Type B pancreatic cell (in vitro differentiated cells): ENCODE measurements around the gene CHCHD4. TPM values are rescaled to one million over a fixed set of nuclear protein-coding genes. Genes with fewer than 3 reads are reported as not detected.
"Not testable (repeated sequence)": the region's sequence is repeated elsewhere in the genome, so short reads cannot be mapped to it uniquely, and the experiment has no call there.

Source experiments
- DNase-seq: peaks from one replicate; pipeline ENCODE4 v3.0.0; 2021; ENCODE audit warnings: mixed read lengths; ENCODE audit not compliant: unreplicated experiment; ENCODE audit errors: extremely low spot score
- H3K27ac Mint-ChIP-seq: 2 replicates; pipeline ENCODE4 v1.8.0; 2021; ENCODE audit warnings: mild to moderate bottlenecking, mixed read lengths
- H3K27me3 Mint-ChIP-seq: 2 replicates; pipeline ENCODE4 v1.8.0; 2021; ENCODE audit warnings: mixed read lengths
- H3K36me3 Mint-ChIP-seq: 2 replicates; pipeline ENCODE4 v1.8.0; 2021; ENCODE audit warnings: mixed read lengths
- H3K4me1 Mint-ChIP-seq: one replicate; pipeline ENCODE4 v1.8.0; 2021; ENCODE audit warnings: mixed read lengths; ENCODE audit not compliant: unreplicated experiment
- H3K4me3 Mint-ChIP-seq: 2 replicates; pipeline ENCODE4 v1.8.0; 2021; ENCODE audit warnings: mild to moderate bottlenecking, mixed read lengths
- H3K9me3 Mint-ChIP-seq: 2 replicates; pipeline ENCODE4 v1.8.0; 2021; ENCODE audit warnings: mixed read lengths
- CTCF ChIP-seq: fragments of 200-600 bp; sonication (generic); conservative IDR thresholded peaks from 2 replicates; pipeline ENCODE4 v1.5.0; 2021; ENCODE audit warnings: antibody characterized with exemption, mild to moderate bottlenecking
- total RNA-seq: library from RNA; stranded (reverse); gene quantifications from 2 replicates; pipeline ENCODE4 v1.2.1, GENCODE V29; 2021; ENCODE audit warnings: low replicate concordance

The CHCHD4 gene
- total RNA-seq, 1 donor from 2014 or later: 14.1 TPM

GRCh38 chr3:14097616-14098391 lies 26.9 kb downstream of the CHCHD4 start:
- H3K36me3 Mint-ChIP-seq: no peaks in the 10 kb centered on the region
- peaks cover 20% of the 10 kb centered on the region for H3K27me3 Mint-ChIP-seq
- no peak overlapping the region for H3K27ac Mint-ChIP-seq
- H3K9me3 Mint-ChIP-seq: no peaks in the 10 kb centered on the region
- no peak for DNase-seq
- H3K4me1 Mint-ChIP-seq: no peaks in the 10 kb centered on the region
- TF ChIP-seq CTCF: no peak
- H3K4me3 Mint-ChIP-seq: no peak overlapping the region

GRCh38 chr3:14096742-14097141 lies 27.9 kb downstream of the CHCHD4 start:
- TF ChIP-seq CTCF: no peak
- Mint-ChIP-seq H3K27ac (no peak overlapping the region), H3K4me3 (no peak overlapping the region), H3K9me3 (no peaks in the 10 kb centered on the region), H3K27me3 (peaks cover 23% of the 10 kb centered on the region), H3K36me3 (no peaks in the 10 kb centered on the region), H3K4me1 (no peaks in the 10 kb centered on the region)
- DNase-seq: no peak

- peaks cover 12% of the 10 kb centered on the region for H3K9me3 Mint-ChIP-seq
- no peak overlapping the region for H3K4me3 Mint-ChIP-seq
- H3K27ac Mint-ChIP-seq: no peak overlapping the region
- DNase-seq: no peak
- H3K36me3 Mint-ChIP-seq: no peaks in the 10 kb centered on the region
- TF ChIP-seq CTCF: no peak
- H3K4me1 Mint-ChIP-seq: no peaks in the 10 kb centered on the region
- H3K27me3 Mint-ChIP-seq: peaks cover 35% of the 10 kb centered on the region
Observed at GRCh38 chr3:14093831-14094230, 30.8 kb downstream of the CHCHD4 start.

- no peak overlapping the region for H3K4me3 Mint-ChIP-seq
- peaks cover 15% of the 10 kb centered on the region for H3K9me3 Mint-ChIP-seq
- no peaks in the 10 kb centered on the region for H3K4me1 Mint-ChIP-seq
- no peak for DNase-seq
- no peak overlapping the region for H3K27ac Mint-ChIP-seq
- no peaks in the 10 kb centered on the region for H3K36me3 Mint-ChIP-seq
- TF ChIP-seq CTCF: no peak
- peaks cover 34% of the 10 kb centered on the region for H3K27me3 Mint-ChIP-seq
Observed at GRCh38 chr3:14092464-14092863, 32.2 kb downstream of the CHCHD4 start.

- Mint-ChIP-seq H3K27ac (peak overlapping the region; percentile 45), H3K27me3 (peaks cover 31% of the 10 kb centered on the region), H3K9me3 (peaks cover 15% of the 10 kb centered on the region)
- not testable (repeated sequence) for H3K4me1 Mint-ChIP-seq, H3K4me3 Mint-ChIP-seq, H3K36me3 Mint-ChIP-seq, DNase-seq
Observed at GRCh38 chr3:14091959-14092358, 32.7 kb downstream of the CHCHD4 start.

GRCh38 chr3:14087461-14087860 lies 37.2 kb downstream of the CHCHD4 start:
- Mint-ChIP-seq H3K27me3 (peaks cover 25% of the 10 kb centered on the region), H3K9me3 (peaks cover 15% of the 10 kb centered on the region)
- H3K4me1 Mint-ChIP-seq, H3K36me3 Mint-ChIP-seq, H3K4me3 Mint-ChIP-seq, DNase-seq, H3K27ac Mint-ChIP-seq: not testable (repeated sequence)
